ENCODE measurements around the gene ANP32E. TPM values are rescaled to one million over a fixed set of nuclear protein-coding genes. Genes with fewer than 3 reads are reported as not detected.

The ANP32E gene
- total RNA-seq (10 to 100 TPM; 53.4 to 57.9 TPM), polyA plus RNA-seq (10 to 100 TPM; 65.6 to 66.5 TPM)

- Histone ChIP-seq H3K36me3 (ENCODE audit: insufficient read depth, low read length) (no peaks in the 10 kb centered on the region), H3K27ac (ENCODE audit: low read depth, low read length) (peak within 1 kb of the TSS; percentile 99), H3K27me3 (ENCODE audit: insufficient read depth, low read length) (no peaks in the 10 kb centered on the region), H3K9me3 (ENCODE audit: control insufficient read depth in 1 of 2, low read length in 2 of 2) (no peaks in the 10 kb centered on the region), H3K4me1 (ENCODE audit: insufficient read depth, low read length) (peaks cover 22% of the 10 kb centered on the region), H3K4me3 (ENCODE audit: low read length in 2 of 2) (peak within 1 kb of the TSS; percentile 76 to 100)
- H3K27ac Mint-ChIP-seq, result peak within 1 kb of the TSS in 6 of 7 donors; percentile 96 to 100 (median 99)
- intact Hi-C loops (cut with micrococcal nuclease), result loop anchor here (1.0 to 2.0 kb wide), 6 partner anchors 19 to 393 kb away; partner anchors contain the start of genes CIART, ENSA and RPRD2
- peaks cover under 1 to 10% of the 10 kb centered on the region in 2 donors for H3K36me3 Mint-ChIP-seq
- H3K4me1 Mint-ChIP-seq, result peaks cover 12 to 19% (median 16%) of the 10 kb centered on the region in 4 donors
- POLR2A ChIA-PET (ENCODE audit: partially characterized antibody), result interaction anchor here (0.7 to 3.9 kb wide), 19 partner anchors 12 to 393 kb away, joined by 3 to 55 read pairs (median 6); partner anchors contain the start of genes APH1A, CIART, ENSA and MCL1
- no peaks in the 10 kb centered on the region for H3K27me3 Mint-ChIP-seq
- peak; percentile 96 to 99 (median 98) for DNase-seq
- no peaks in the 10 kb centered on the region for H3K9me3 Mint-ChIP-seq
- peak within 1 kb of the TSS in 6 of 8 donors; percentile 26 to 96 (median 94) for H3K4me3 Mint-ChIP-seq
- CTCF ChIA-PET (ENCODE audit: partially characterized antibody), result interaction anchor here (0.7 to 1.0 kb wide), 3 partner anchors 21 to 46 kb away, joined by 3 to 4 read pairs (median 3); no protein-coding TSS in a partner anchor
These were observed at the start of gene ANP32E for GRCh38 chr1:150235852-150236613. ANP32E (minus strand) TSS chr1:150236112; CDS start chr1:150235786, 326 bp downstream.

DNA sequence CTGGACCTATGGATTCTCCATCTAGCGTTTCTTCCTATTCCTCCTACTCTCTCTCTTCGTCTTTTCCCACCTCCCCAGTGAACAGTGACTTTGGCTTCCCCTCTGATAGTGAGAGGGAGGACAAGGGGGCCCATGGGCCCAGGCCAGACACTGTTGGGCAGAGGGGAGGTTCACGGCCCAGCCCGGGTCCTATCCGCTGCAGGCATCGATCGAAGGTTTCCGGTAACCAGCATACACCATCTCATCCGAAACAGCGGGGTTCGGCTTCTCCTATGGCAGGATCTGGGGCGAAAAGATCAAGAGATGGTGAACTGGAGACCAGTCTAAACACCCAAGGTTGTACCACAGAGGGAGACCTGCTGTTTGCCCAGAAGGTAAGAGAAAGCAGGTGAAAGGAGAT is 47.3 kb upstream of the ANP32E start:
- peak overlapping the region; percentile 10 for H3K27ac ChIP-seq (ENCODE audit: low read depth, low read length)
- Mint-ChIP-seq H3K4me3 (peak overlapping the region in 5 of 8 donors; percentile 6 to 93 (median 26)), H3K9me3 (peaks cover 0 to 4% (median 0%) of the 10 kb centered on the region in 8 donors), H3K4me1 (peaks cover 15 to 27% (median 24%) of the 10 kb centered on the region in 4 donors), H3K36me3 (peaks cover 0 to 1% of the 10 kb centered on the region in 2 donors), H3K27me3 (no peaks in the 10 kb centered on the region), H3K27ac (peak overlapping the region in 6 of 7 donors; percentile 39 to 96 (median 80))
- intact Hi-C loops (cut with micrococcal nuclease), result loop anchor here (2.0 kb wide), 1 partner anchor 14 kb away; the partner anchor contains the start of gene APH1A
- H3K36me3 ChIP-seq (ENCODE audit: insufficient read depth, low read length), result no peaks in the 10 kb centered on the region
- ChIA-PET POLR2A (ENCODE audit: partially characterized antibody) (interaction anchor here (0.9 to 2.6 kb wide), 5 partner anchors 12 to 722 kb away, joined by 3 to 37 read pairs (median 7); partner anchors contain the start of genes APH1A and RPRD2), CTCF (ENCODE audit: partially characterized antibody) (interaction anchor here (1.7 to 3.9 kb wide), 2 partner anchors 27 to 96 kb away, joined by 4 to 45 read pairs; partner anchors contain the start of gene CA14)
- H3K4me3 ChIP-seq (ENCODE audit: low read length in 2 of 2), result no peak overlapping the region
- DNase-seq, result no peak
- H3K27me3 ChIP-seq (ENCODE audit: insufficient read depth, low read length), result no peaks in the 10 kb centered on the region
- H3K9me3 ChIP-seq (ENCODE audit: control insufficient read depth in 1 of 2, low read length in 2 of 2), result no peaks in the 10 kb centered on the region
- peaks cover 23% of the 10 kb centered on the region for H3K4me1 ChIP-seq (ENCODE audit: insufficient read depth, low read length)

GRCh38 chr1:150282558-150282958 is 46.6 kb upstream of the ANP32E start:
- H3K27me3 ChIP-seq (ENCODE audit: insufficient read depth, low read length), result no peaks in the 10 kb centered on the region
- H3K27ac Mint-ChIP-seq, result peak overlapping the region; percentile 87 to 98 (median 96)
- peak overlapping the region; percentile 24 for H3K27ac ChIP-seq (ENCODE audit: low read depth, low read length)
- intact Hi-C loops (cut with micrococcal nuclease), result loop anchor here (1.0 to 2.0 kb wide), 3 partner anchors 11 to 46 kb away; partner anchors contain the start of genes ANP32E, APH1A and MRPS21
- DNase-seq, result no peak
- no peaks in the 10 kb centered on the region for H3K36me3 ChIP-seq (ENCODE audit: insufficient read depth, low read length)
- peaks cover 0 to 1% of the 10 kb centered on the region in 2 donors for H3K36me3 Mint-ChIP-seq
- H3K27me3 Mint-ChIP-seq, result no peaks in the 10 kb centered on the region
- H3K4me3 Mint-ChIP-seq, result peak overlapping the region; percentile 83 to 97 (median 89)
- ChIA-PET POLR2A (ENCODE audit: partially characterized antibody) (interaction anchor here (0.7 to 2.6 kb wide), 7 partner anchors 13 to 722 kb away, joined by 3 to 37 read pairs (median 5); partner anchors contain the start of genes APH1A and RPRD2), CTCF (ENCODE audit: partially characterized antibody) (interaction anchor here (0.7 to 3.9 kb wide), 3 partner anchors 26 to 95 kb away, joined by 3 to 45 read pairs (median 4); partner anchors contain the start of gene CA14)
- peaks cover 23% of the 10 kb centered on the region for H3K4me1 ChIP-seq (ENCODE audit: insufficient read depth, low read length)
- H3K9me3 ChIP-seq (ENCODE audit: control insufficient read depth in 1 of 2, low read length in 2 of 2), result no peaks in the 10 kb centered on the region
- H3K4me1 Mint-ChIP-seq, result peaks cover 15 to 27% (median 24%) of the 10 kb centered on the region in 4 donors
- H3K9me3 Mint-ChIP-seq, result peaks cover 0 to 4% (median 0%) of the 10 kb centered on the region in 8 donors
- H3K4me3 ChIP-seq (ENCODE audit: low read length in 2 of 2), result no peak overlapping the region

DNA sequence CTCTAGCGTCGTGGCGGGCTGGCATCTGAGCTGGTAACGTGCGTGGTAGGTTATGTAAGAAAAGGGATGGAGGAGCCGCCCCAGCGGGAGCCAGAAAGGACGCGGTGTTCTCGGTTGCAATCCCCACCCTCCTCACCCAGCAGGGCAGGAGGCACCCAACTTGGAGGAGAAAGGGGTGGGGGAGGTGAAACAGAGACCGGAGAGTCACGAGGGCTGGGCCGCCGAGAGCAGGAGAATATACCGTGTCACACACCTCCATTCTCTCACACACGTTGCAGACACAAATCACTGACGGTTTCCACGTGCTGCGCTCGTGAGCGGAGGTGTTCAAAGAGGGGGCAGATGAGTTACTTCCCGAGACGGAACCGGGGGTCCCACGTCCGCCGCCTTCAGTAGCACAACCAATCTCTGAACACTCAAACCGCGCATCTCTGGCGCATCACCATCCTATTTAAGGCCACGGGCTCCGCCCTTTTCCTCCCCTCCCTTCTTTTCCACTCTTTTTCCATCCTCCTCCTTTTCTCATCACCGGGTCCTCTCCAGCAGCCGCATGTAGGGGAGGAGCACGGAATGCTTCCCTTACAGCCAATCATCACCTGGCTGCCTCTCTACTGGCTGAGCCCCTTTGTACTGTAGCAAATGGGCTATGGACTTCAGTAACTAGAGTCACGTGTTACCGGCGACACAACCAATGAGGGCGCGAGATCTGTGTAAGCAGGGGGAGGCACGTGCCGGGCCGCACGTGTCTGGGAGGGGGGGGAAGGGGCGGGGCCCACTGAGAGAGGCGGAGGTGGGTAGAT is 46.0 kb upstream of the ANP32E start, which contains the start of gene CIART:
CIART (plus strand) TSS at position 797 of the 800 bp plus-strand sequence. CDS start 714 bp downstream, outside the sequence.
- peaks cover 0 to 1% of the 10 kb centered on the region in 2 donors for H3K36me3 Mint-ChIP-seq
- H3K9me3 Mint-ChIP-seq, result peaks cover 0 to 4% (median 0%) of the 10 kb centered on the region in 8 donors
- peak within 1 kb of the TSS; percentile 57 for H3K27ac ChIP-seq (ENCODE audit: low read depth, low read length)

GRCh38 chr1:150281221-150281757 is 45.4 kb upstream of the ANP32E start:
- intact Hi-C loops (cut with micrococcal nuclease), result loop anchor here (1.0 kb wide), 1 partner anchor 25 kb away; no protein-coding TSS in a partner anchor
- peaks cover 15 to 27% (median 24%) of the 10 kb centered on the region in 4 donors for H3K4me1 Mint-ChIP-seq
- peak overlapping the region; percentile 83 to 97 (median 89) for H3K4me3 Mint-ChIP-seq
- POLR2A ChIA-PET (ENCODE audit: partially characterized antibody), result interaction anchor here (1.0 to 2.6 kb wide), 8 partner anchors 10 to 287 kb away, joined by 3 to 37 read pairs (median 4); partner anchors contain the start of genes ANP32E, APH1A and RPRD2
- CTCF ChIA-PET (ENCODE audit: partially characterized antibody), result interaction anchor here (0.8 to 3.9 kb wide), 8 partner anchors 9 to 876 kb away, joined by 3 to 45 read pairs (median 4); partner anchors contain the start of genes ANP32E, C1orf54, CA14 and TNFAIP8L2
- Histone ChIP-seq H3K27ac (ENCODE audit: low read depth, low read length) (peak overlapping the region; percentile 57), H3K36me3 (ENCODE audit: insufficient read depth, low read length) (no peaks in the 10 kb centered on the region), H3K4me1 (ENCODE audit: insufficient read depth, low read length) (peaks cover 23% of the 10 kb centered on the region), H3K4me3 (ENCODE audit: low read length in 2 of 2) (peak overlapping the region; percentile 61 to 80), H3K9me3 (ENCODE audit: control insufficient read depth in 1 of 2, low read length in 2 of 2) (no peaks in the 10 kb centered on the region), H3K27me3 (ENCODE audit: insufficient read depth, low read length) (no peaks in the 10 kb centered on the region)
- H3K27me3 Mint-ChIP-seq, result no peaks in the 10 kb centered on the region
- H3K27ac Mint-ChIP-seq, result peak overlapping the region; percentile 87 to 98 (median 96)
- peaks cover 0 to 1% of the 10 kb centered on the region in 2 donors for H3K36me3 Mint-ChIP-seq
- H3K9me3 Mint-ChIP-seq, result peaks cover 0 to 4% (median 0%) of the 10 kb centered on the region in 8 donors
- DNase-seq, result peak; percentile 42 to 63 (median 54)

More for the DNA sequence above, 46.0 kb upstream of the ANP32E start, which contains the start of gene CIART:
- Histone ChIP-seq H3K4me3 (ENCODE audit: low read length in 2 of 2) (peak within 1 kb of the TSS; percentile 61 to 80), H3K36me3 (ENCODE audit: insufficient read depth, low read length) (no peaks in the 10 kb centered on the region), H3K9me3 (ENCODE audit: control insufficient read depth in 1 of 2, low read length in 2 of 2) (no peaks in the 10 kb centered on the region), H3K4me1 (ENCODE audit: insufficient read depth, low read length) (peaks cover 23% of the 10 kb centered on the region), H3K27me3 (ENCODE audit: insufficient read depth, low read length) (no peaks in the 10 kb centered on the region)
- peak; percentile 81 to 89 (median 88) for DNase-seq
- POLR2A ChIA-PET (ENCODE audit: partially characterized antibody), result interaction anchor here (0.7 to 2.6 kb wide), 12 partner anchors 9 to 395 kb away, joined by 3 to 37 read pairs (median 5); partner anchors contain the start of genes ANP32E, APH1A and RPRD2
- Mint-ChIP-seq H3K4me1 (peaks cover 15 to 27% (median 24%) of the 10 kb centered on the region in 4 donors), H3K4me3 (peak within 1 kb of the TSS; percentile 83 to 97 (median 89)), H3K27ac (peak within 1 kb of the TSS; percentile 87 to 98 (median 96)), H3K27me3 (no peaks in the 10 kb centered on the region)
- CTCF ChIA-PET (ENCODE audit: partially characterized antibody), result interaction anchor here (0.7 to 3.9 kb wide), 10 partner anchors 9 to 875 kb away, joined by 3 to 45 read pairs (median 4); partner anchors contain the start of genes ANP32E, C1orf54, CA14 and TNFAIP8L2
- intact Hi-C loops (cut with micrococcal nuclease), result loop anchor here (1.0 to 2.0 kb wide), 4 partner anchors 11 to 46 kb away; partner anchors contain the start of genes ANP32E, APH1A and MRPS21

Measured in CD4-positive, alpha-beta memory T cell (primary cell).